ENCODE data around the gene NAA40. TPM values are rescaled to one million over a fixed set of nuclear protein-coding genes. Genes with fewer than 3 reads are reported as not detected.
"Not testable (repeated sequence)": the region's sequence is repeated elsewhere in the genome, so short reads cannot be mapped to it uniquely, and the experiment has no call there.

The NAA40 gene
- total and polyA plus RNA-seq, 10 of the 15 experiments (the other 5 are each of a cell fraction or from before 2014, with no cell fraction given) = 4.8 to 31.6 (median 22.2) TPM

- CTCF ChIA-PET = interaction anchor here (1.4 kb wide), 1 partner anchor 134 kb away, joined by 3 read pairs; no protein-coding TSS in a partner anchor
Measured at GRCh38 chr11:63970902-63971301, 32.1 kb downstream of the NAA40 start.

GRCh38 chr11:63973912-63974258 lies 35.1 kb downstream of the NAA40 start:
- in situ Hi-C loops (cut with MboI); H3K9ac ChIP-seq (ENCODE audit: control insufficient read depth, insufficient read depth, low read length); H3K4me2 ChIP-seq (ENCODE audit: control insufficient read depth, insufficient read depth); H3K27me3 ChIP-seq (replicated peaks in 1 of 2; ENCODE audit: control insufficient read depth in 2 of 2, insufficient read depth in 2 of 2, low read length in 1 of 2); H2AFZ ChIP-seq (ENCODE audit: control insufficient read depth, low read depth, low read length); H3K4me1 ChIP-seq (ENCODE audit: control insufficient read depth, insufficient read depth, low read length); intact Hi-C loops (cut with micrococcal nuclease; ENCODE audit: unreplicated experiment); CTCF ChIA-PET; H3K36me3 ChIP-seq (ENCODE audit: control insufficient read depth in 2 of 2, insufficient read depth in 2 of 2, low read length in 1 of 2); SMC1A ChIA-PET (ENCODE audit: uncharacterized antibody, unreplicated experiment); DNase-seq (ENCODE audit: low read depth, low spot score); ATAC-seq; H3K4me3 ChIP-seq; H4K20me1 ChIP-seq (ENCODE audit: control insufficient read depth, insufficient read depth); BruUV-seq (replicated peaks); H3K27ac ChIP-seq (ENCODE audit: control insufficient read depth, insufficient read depth); FAIRE-seq; H3K9me3 ChIP-seq (replicated peaks; ENCODE audit: control insufficient read depth, insufficient read depth, low read length): not testable (repeated sequence)
- ChIA-PET POLR2A (interaction anchor here (1.4 to 2.4 kb wide), 2 partner anchors 12 to 14 kb away, joined by 4 to 11 read pairs; partner anchors contain the start of gene OTUB1), RAD21 (ENCODE audit: unreplicated experiment) (interaction anchor here (0.5 to 1.0 kb wide), 3 partner anchors 86 to 135 kb away, joined by 3 read pairs; partner anchors contain the start of gene MARK2)
- WGBS (ENCODE audit: insufficient coverage, insufficient replicate concordance, low lambda C conversion rate, missing lambda C conversion rate) = 81% methylated on average over 16 of the region's 18 CpGs
- H3K79me2 ChIP-seq (ENCODE audit: control insufficient read depth, insufficient read depth, low read length) = peaks cover 34% of the 10 kb centered on the region

More at GRCh38 chr11:63970902-63971301, 32.1 kb downstream of the NAA40 start:
- DNase-seq (ENCODE audit: low read depth, low spot score) (no peak), FAIRE-seq (no peak), ATAC-seq (no peak)
- H2AFZ ChIP-seq (ENCODE audit: control insufficient read depth, low read depth, low read length) = no peak overlapping the region
- H3K4me3 ChIP-seq = no peak overlapping the region
- H3K36me3 ChIP-seq (ENCODE audit: control insufficient read depth in 2 of 2, insufficient read depth in 2 of 2, low read length in 1 of 2) = peaks cover 0 to under 1% of the 10 kb centered on the region in 2 experiments; a peak in 1 of 4 replicates
- ChIA-PET RAD21 (ENCODE audit: unreplicated experiment) (no interaction called here), POLR2A (no interaction called here), SMC1A (ENCODE audit: uncharacterized antibody, unreplicated experiment) (no interaction called here)
- intact Hi-C loops (cut with micrococcal nuclease; ENCODE audit: unreplicated experiment) (no loop called here), in situ Hi-C loops (cut with MboI) (no loop called here)
- no peak overlapping the region for H3K27ac ChIP-seq (ENCODE audit: control insufficient read depth, insufficient read depth)
- WGBS (ENCODE audit: insufficient coverage, insufficient replicate concordance, low lambda C conversion rate, missing lambda C conversion rate) = 80% methylated on average over 5 of the region's 5 CpGs
- peaks cover 15% of the 10 kb centered on the region for H3K79me2 ChIP-seq (ENCODE audit: control insufficient read depth, insufficient read depth, low read length)
- no peak overlapping the region for H3K9ac ChIP-seq (ENCODE audit: control insufficient read depth, insufficient read depth, low read length)
- no peak overlapping the region for H3K4me2 ChIP-seq (ENCODE audit: control insufficient read depth, insufficient read depth)
- H3K27me3 ChIP-seq (replicated peaks in 1 of 2; ENCODE audit: control insufficient read depth in 2 of 2, insufficient read depth in 2 of 2, low read length in 1 of 2) = no peaks in the 10 kb centered on the region
- peaks cover 2% of the 10 kb centered on the region for H3K4me1 ChIP-seq (ENCODE audit: control insufficient read depth, insufficient read depth, low read length)
- TF ChIP-seq SREBF1 (IDR thresholded peaks at IDR 0.05; ENCODE audit: low read length) (no peak), ATF7 (IDR thresholded peaks at IDR 0.05; ENCODE audit: low read depth) (no peak), BMI1 (IDR thresholded peaks at IDR 0.05; ENCODE audit: borderline replicate concordance) (no peak), WRNIP1 (IDR thresholded peaks at IDR 0.05; ENCODE audit: borderline replicate concordance, low read depth, low read length) (no peak), HDGF (IDR thresholded peaks at IDR 0.05) (no peak), BHLHE40 (IDR thresholded peaks at IDR 0.05; ENCODE audit: borderline replicate concordance in 1 of 2, low read depth in 2 of 2, low read length in 1 of 2) (no peak), GABPA (IDR thresholded peaks at IDR 0.05; ENCODE audit: low read depth) (no peak), CBX3 (IDR thresholded peaks at IDR 0.05; ENCODE audit: borderline replicate concordance, low read depth) (no peak)
- BruUV-seq (replicated peaks) = no TSS peak
- no peaks in the 10 kb centered on the region for H3K9me3 ChIP-seq (replicated peaks; ENCODE audit: control insufficient read depth, insufficient read depth, low read length)
- no peaks in the 10 kb centered on the region for H4K20me1 ChIP-seq (ENCODE audit: control insufficient read depth, insufficient read depth)

Data from GM12878 (cell line).